Astrocyte (in vitro differentiated cells and primary cell): ENCODE measurements around the gene MESD. TPM values are rescaled to one million over a fixed set of nuclear protein-coding genes. Genes with fewer than 3 reads are reported as not detected.

ENCODE experiments used
- DNase-seq: peaks from one replicate; pipeline ENCODE4 v3.0.0-alpha.2; 2010; ENCODE audit warnings: low read depth
- FAIRE-seq: peaks from 2 replicates; lab custom pipeline; 2011; peaks lifted over from hg19 to GRCh38; lab: Jason Lieb, UNC
- H2AFZ ChIP-seq: 2 replicates; pipeline ENCODE4 v1.6.0; 2012; ENCODE audit warnings: low read depth, low read length, inconsistent platforms
- H3K27ac ChIP-seq: 2 replicates; pipeline ENCODE4 v1.5.1; 2011; ENCODE audit warnings: low read depth, low read length, inconsistent platforms
- H3K27me3 ChIP-seq: 2 replicates; pipeline ENCODE4 v1.6.0; 2011; ENCODE audit warnings: low read length, inconsistent platforms; ENCODE audit not compliant: insufficient read depth
- H3K36me3 ChIP-seq: 2 replicates; pipeline ENCODE4 v1.5.1; 2011; ENCODE audit warnings: low read length, inconsistent platforms; ENCODE audit not compliant: insufficient read depth
- H3K4me1 ChIP-seq: 2 replicates; pipeline ENCODE4 v1.5.1; 2011; ENCODE audit warnings: low read length, inconsistent platforms; ENCODE audit not compliant: insufficient read depth
- H3K4me2 ChIP-seq: 2 replicates; pipeline ENCODE4 v1.6.0; 2012; ENCODE audit warnings: low read length, inconsistent platforms
- H3K4me3 ChIP-seq: 2 replicates; pipeline ENCODE4 v1.5.1; 2011; ENCODE audit warnings: low read depth, mild to moderate bottlenecking, low read length, inconsistent platforms; ENCODE audit not compliant: insufficient read depth
- H3K79me2 ChIP-seq: 2 replicates; pipeline ENCODE4 v1.6.0; 2012; ENCODE audit warnings: mild to moderate bottlenecking, low read length, inconsistent platforms; ENCODE audit not compliant: insufficient read depth
- H3K9ac ChIP-seq: 2 replicates; pipeline ENCODE4 v1.6.0; 2012; ENCODE audit warnings: mild to moderate bottlenecking, low read length, inconsistent platforms
- H3K9me3 ChIP-seq: 2 replicates; pipeline ENCODE4 v1.5.1; 2012; ENCODE audit warnings: low read depth, mild to moderate bottlenecking, low read length, inconsistent platforms; ENCODE audit not compliant: insufficient read depth
- H4K20me1 ChIP-seq: 2 replicates; pipeline ENCODE4 v1.6.0; 2012; ENCODE audit warnings: low read length, inconsistent platforms; ENCODE audit not compliant: insufficient read depth
- H3K27ac Mint-ChIP-seq: one replicate; pipeline ENCODE4 v1.8.0; 2021; ENCODE audit warnings: mild to moderate bottlenecking, mixed read lengths; ENCODE audit not compliant: unreplicated experiment
- H3K27me3 Mint-ChIP-seq: one replicate; pipeline ENCODE4 v1.8.0; 2021; ENCODE audit warnings: low read depth, mixed read lengths; ENCODE audit not compliant: unreplicated experiment
- H3K36me3 Mint-ChIP-seq: one replicate; pipeline ENCODE4 v1.8.0; 2021; ENCODE audit warnings: low read depth, mixed read lengths; ENCODE audit not compliant: unreplicated experiment
- H3K4me1 Mint-ChIP-seq: one replicate; pipeline ENCODE4 v1.8.0; 2021; ENCODE audit warnings: low read depth, mixed read lengths; ENCODE audit not compliant: unreplicated experiment
- H3K4me3 Mint-ChIP-seq: one replicate; pipeline ENCODE4 v1.8.0; 2021; ENCODE audit warnings: mild to moderate bottlenecking, moderate library complexity, mixed read lengths; ENCODE audit not compliant: unreplicated experiment
- H3K9me3 Mint-ChIP-seq: one replicate; pipeline ENCODE4 v1.8.0; 2021; ENCODE audit warnings: mild to moderate bottlenecking, mixed read lengths; ENCODE audit not compliant: unreplicated experiment
- EZH2 ChIP-seq: IDR thresholded peaks from 2 replicates; pipeline ENCODE4 v1.6.1; 2012; ENCODE audit warnings: mild to moderate bottlenecking, low read length, inconsistent platforms; ENCODE audit not compliant: insufficient read depth
- microRNA-seq: library from miRNA; unstranded; fragments of <30 nt; microRNA quantifications from one replicate; pipeline ENCODE4 v1.2.0, GENCODE V29; 2020
- total RNA-seq: library from RNA; stranded (reverse); gene quantifications from 2 replicates; pipeline ENCODE4 v1.2.1, GENCODE V29; 2021
- TF ChIP-seq, protein P1 (sequence below): IDR thresholded peaks from 2 replicates; pipeline ENCODE4 v1.5.1; 2011; ENCODE audit warnings: low read depth, mild to moderate bottlenecking, inconsistent platforms, low read length, moderate library complexity; ENCODE audit not compliant: insufficient read depth

The MESD gene
- total RNA-seq, 1 donor from 2014 or later: 33.1 TPM

DNA sequence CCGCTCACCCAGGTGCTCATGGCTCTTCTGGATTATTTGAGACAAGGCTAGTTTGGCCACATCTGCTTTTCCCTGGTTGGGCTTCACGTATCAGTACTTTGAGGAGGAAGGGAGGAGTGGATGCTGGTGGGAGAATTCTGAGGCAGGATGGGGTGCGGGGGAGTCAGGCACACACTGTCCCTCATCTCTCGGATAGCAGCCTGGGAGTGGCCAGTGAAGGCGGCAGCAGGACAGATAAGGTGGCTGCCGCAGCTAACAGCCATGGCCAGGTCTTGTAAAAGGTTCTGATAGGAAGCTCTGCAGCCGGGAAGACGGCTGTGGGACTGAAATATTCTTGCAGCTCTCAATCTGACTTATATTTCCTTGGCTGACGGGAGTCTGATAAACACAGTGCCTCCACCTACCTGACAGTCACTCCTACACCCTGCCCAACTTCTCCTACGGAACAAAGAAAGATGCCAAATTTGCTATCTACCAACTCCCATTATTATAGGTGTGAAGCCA lies 87.3 kb downstream of the MESD start:
- Histone ChIP-seq H3K79me2 (no peaks in the 10 kb centered on the region), H3K9me3 (no peaks in the 10 kb centered on the region), H3K4me3 (no peak overlapping the region), H4K20me1 (no peaks in the 10 kb centered on the region), H2AFZ (no peak overlapping the region), H3K36me3 (no peaks in the 10 kb centered on the region), H3K27ac (no peak overlapping the region), H3K4me1 (peaks cover 4% of the 10 kb centered on the region), H3K27me3 (no peaks in the 10 kb centered on the region), H3K4me2 (no peak overlapping the region), H3K9ac (no peak overlapping the region)
- H3K9me3 Mint-ChIP-seq: no peaks in the 10 kb centered on the region
- no peak overlapping the region for H3K27ac Mint-ChIP-seq
- no peak overlapping the region for H3K4me3 Mint-ChIP-seq
- H3K27me3 Mint-ChIP-seq: peaks cover 8% of the 10 kb centered on the region
- peaks cover 8% of the 10 kb centered on the region for H3K4me1 Mint-ChIP-seq
- no peak for FAIRE-seq
- peaks cover 7% of the 10 kb centered on the region for H3K36me3 Mint-ChIP-seq
- DNase-seq: no peak
- no peak for TF ChIP-seq EZH2
- TF ChIP-seq, protein P1, sequence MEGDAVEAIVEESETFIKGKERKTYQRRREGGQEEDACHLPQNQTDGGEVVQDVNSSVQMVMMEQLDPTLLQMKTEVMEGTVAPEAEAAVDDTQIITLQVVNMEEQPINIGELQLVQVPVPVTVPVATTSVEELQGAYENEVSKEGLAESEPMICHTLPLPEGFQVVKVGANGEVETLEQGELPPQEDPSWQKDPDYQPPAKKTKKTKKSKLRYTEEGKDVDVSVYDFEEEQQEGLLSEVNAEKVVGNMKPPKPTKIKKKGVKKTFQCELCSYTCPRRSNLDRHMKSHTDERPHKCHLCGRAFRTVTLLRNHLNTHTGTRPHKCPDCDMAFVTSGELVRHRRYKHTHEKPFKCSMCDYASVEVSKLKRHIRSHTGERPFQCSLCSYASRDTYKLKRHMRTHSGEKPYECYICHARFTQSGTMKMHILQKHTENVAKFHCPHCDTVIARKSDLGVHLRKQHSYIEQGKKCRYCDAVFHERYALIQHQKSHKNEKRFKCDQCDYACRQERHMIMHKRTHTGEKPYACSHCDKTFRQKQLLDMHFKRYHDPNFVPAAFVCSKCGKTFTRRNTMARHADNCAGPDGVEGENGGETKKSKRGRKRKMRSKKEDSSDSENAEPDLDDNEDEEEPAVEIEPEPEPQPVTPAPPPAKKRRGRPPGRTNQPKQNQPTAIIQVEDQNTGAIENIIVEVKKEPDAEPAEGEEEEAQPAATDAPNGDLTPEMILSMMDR: no peak

DNA sequence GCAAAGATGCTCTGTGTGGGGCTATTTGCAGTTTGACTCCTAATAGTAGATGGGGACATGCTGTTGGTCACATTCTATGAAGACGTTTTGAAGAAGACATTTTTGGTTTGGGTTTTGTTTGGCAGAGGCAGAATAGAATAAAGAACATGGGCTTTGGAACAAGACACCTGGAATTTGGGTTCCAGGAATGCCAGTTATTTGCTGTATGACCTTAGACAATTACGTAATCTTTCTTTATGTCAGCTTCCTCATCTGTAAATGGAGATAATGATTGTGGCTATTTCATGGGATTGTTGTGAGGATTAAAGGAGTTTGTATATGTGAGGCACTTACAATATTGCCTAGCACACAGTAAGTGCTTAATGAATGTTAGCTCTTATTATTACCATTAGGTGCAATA lies 91.6 kb downstream of the MESD start:
- peak; percentile 38 for DNase-seq
- H3K27me3 Mint-ChIP-seq: peaks cover 5% of the 10 kb centered on the region
- H2AFZ ChIP-seq: no peak overlapping the region
- no peak overlapping the region for H3K4me3 Mint-ChIP-seq
- no peak overlapping the region for H3K4me2 ChIP-seq
- H3K9me3 ChIP-seq: no peaks in the 10 kb centered on the region
- no peak overlapping the region for H3K27ac ChIP-seq
- FAIRE-seq: no peak
- no peaks in the 10 kb centered on the region for H3K4me1 ChIP-seq
- H3K4me1 Mint-ChIP-seq: no peaks in the 10 kb centered on the region
- H3K9me3 Mint-ChIP-seq: no peaks in the 10 kb centered on the region
- no peak overlapping the region for H3K4me3 ChIP-seq
- H3K79me2 ChIP-seq: no peaks in the 10 kb centered on the region
- H3K36me3 ChIP-seq: no peaks in the 10 kb centered on the region
- TF ChIP-seq, protein P1: no peak
- TF ChIP-seq EZH2: no peak
- H3K27ac Mint-ChIP-seq: no peak overlapping the region
- no peak overlapping the region for H3K9ac ChIP-seq
- peaks cover 6% of the 10 kb centered on the region for H3K36me3 Mint-ChIP-seq
- H3K27me3 ChIP-seq: no peaks in the 10 kb centered on the region
- H4K20me1 ChIP-seq: no peaks in the 10 kb centered on the region

Small RNA genes within 50 kb of the gene (microRNA-seq; reads per million reads assigned to microRNA genes)
- gene MIR4514: not detected

Other genes with a start within 250 kb of the MESD start
- gene CEMIP, start 210.4 kb downstream of the MESD start, total RNA-seq: 3.6 and 5.5 TPM in 2 replicates
- gene TLNRD1, start 11.1 kb upstream of the MESD start, total RNA-seq: 24.2 and 24.3 TPM in 2 replicates
- gene CFAP161, start 144.5 kb upstream of the MESD start, total RNA-seq: 0.27 TPM in 1 of 2 replicates, not detected in the other
- gene IL16, start 207.1 kb upstream of the MESD start, total RNA-seq: 0.24 and 0.36 TPM in 2 replicates